HG02840 (cell line): ENCODE results near the gene CFAP69.

Source experiments
- ATAC-seq: cut with Tn5 transposase; IDR thresholded peaks from one replicate; pipeline ENCODE4 v1.9.1; 2021; ENCODE audit warnings: mild to moderate bottlenecking, moderate library complexity, moderate number of reproducible peaks; ENCODE audit not compliant: unreplicated experiment, low FRiP score

CFAP69 gene

GRCh38 chr7:90244909-90245851, at the start of gene CFAP69:
CFAP69 (plus strand) TSS chr7:90245174; CDS start chr7:90245425, 251 bp downstream.
- peak; percentile 93 for ATAC-seq

GRCh38 chr7:90201500-90202195, 43.3 kb upstream of the CFAP69 start:
- no peak for ATAC-seq

GRCh38 chr7:90207956-90208355, 37.0 kb upstream of the CFAP69 start:
- no peak for ATAC-seq

GRCh38 chr7:90209776-90210175, 35.2 kb upstream of the CFAP69 start:
- ATAC-seq, result no peak

GRCh38 chr7:90210475-90210874, 34.5 kb upstream of the CFAP69 start:
- ATAC-seq, result no peak

- no peak for ATAC-seq
Observed at GRCh38 chr7:90210981-90211380, 34.0 kb upstream of the CFAP69 start.

GRCh38 chr7:90211391-90212148, 33.4 kb upstream of the CFAP69 start, which contains the start of gene STEAP2:
STEAP2 (plus strand) TSS chr7:90211740; CDS start chr7:90225083, 13,343 bp downstream.
- peak; percentile 67 for ATAC-seq

GRCh38 chr7:90212149-90212495, 32.9 kb upstream of the CFAP69 start:
- no peak for ATAC-seq

GRCh38 chr7:90213521-90213920, 31.5 kb upstream of the CFAP69 start:
- no peak for ATAC-seq

- ATAC-seq, result no peak
Observed at GRCh38 chr7:90216080-90216674, 28.8 kb upstream of the CFAP69 start.

GRCh38 chr7:90216771-90217170, 28.2 kb upstream of the CFAP69 start:
- ATAC-seq, result no peak

- no peak for ATAC-seq
Observed at GRCh38 chr7:90222390-90222789, 22.6 kb upstream of the CFAP69 start.

GRCh38 chr7:90222811-90223725, 21.9 kb upstream of the CFAP69 start:
- ATAC-seq, result no peak

GRCh38 chr7:90224195-90224594, 20.8 kb upstream of the CFAP69 start:
- ATAC-seq, result no peak

GRCh38 chr7:90225181-90225580, 19.8 kb upstream of the CFAP69 start:
- no peak for ATAC-seq

GRCh38 chr7:90225601-90226000, 19.4 kb upstream of the CFAP69 start:
- ATAC-seq, result no peak

GRCh38 chr7:90227259-90227658, 17.7 kb upstream of the CFAP69 start:
- ATAC-seq, result no peak

GRCh38 chr7:90229682-90230081, 15.3 kb upstream of the CFAP69 start:
- no peak for ATAC-seq

GRCh38 chr7:90230834-90231233, 14.1 kb upstream of the CFAP69 start:
- ATAC-seq, result no peak
